HCT116 (cell line): ENCODE results near the gene ZNF829. TPM values are rescaled to one million over a fixed set of nuclear protein-coding genes. Genes with fewer than 3 reads are reported as not detected.

Experiments used
- ATAC-seq: fragments of 200-7000 bp; cut with Tn5 transposase; 2 replicates; pipeline ENCODE4 v1.9.1; 2020; ENCODE audit warnings: mild to moderate bottlenecking, moderate library complexity
- BruUV-seq: library from RNA; stranded (reverse); fragments of 400-500 nt; replicated peaks from 2 replicates; lab custom pipeline; 2021; lab: Mats Ljungman, UMichigan
- CTCF ChIA-PET: fragments of 300-600 bp; sonication (Branson Sonifier 250); formaldehyde crosslinking; loops from one replicate; lab custom pipeline; 2021; ENCODE audit warnings: antibody characterized with exemption; lab: Charles Lee
- POLR2A ChIA-PET: fragments of 300-600, 350-600 bp; sonication (Branson Sonifier 250); formaldehyde crosslinking; loops from one replicate; lab custom pipeline; 2021; ENCODE audit warnings: antibody characterized with exemption; lab: Charles Lee
- RAD21 ChIA-PET, 2 experiments: fragments of 300-600 bp; sonication (Branson Sonifier 250); formaldehyde crosslinking; loops; one replicate each; lab custom pipeline; 2023; ENCODE audit warnings: low total read pairs in 2 of 2; ENCODE audit not compliant: uncharacterized antibody in 2 of 2, unreplicated experiment in 2 of 2, low non-redundant PET in 1 of 2; lab: Charles Lee
- DNase-seq: peaks from one replicate; pipeline ENCODE4 v3.0.0-alpha.2; 2010; ENCODE audit warnings: low read depth, low spot score
- H2AFZ ChIP-seq: fragments of 200-600 bp; shearing (Covaris generic), sonication (generic); 2 replicates; pipeline ENCODE4 v1.6.1; 2017; ENCODE audit warnings: low read depth, mixed run types, mixed read lengths, antibody characterized with exemption, low read length; ENCODE audit not compliant: poor library complexity, severe bottlenecking
- H3K27ac ChIP-seq: 2 replicates; pipeline ENCODE4 v1.5.1; 2012; ENCODE audit warnings: low read depth, low read length
- H3K27me3 ChIP-seq: fragments of 200-600 bp; sonication (generic); 2 replicates; pipeline ENCODE4 v1.6.1; 2016; ENCODE audit warnings: mixed run types, low read length, mixed read lengths; ENCODE audit not compliant: insufficient read depth
- H3K36me3 ChIP-seq, 2 experiments: fragments of 200-500 bp in 1 of 2; fragments of 200-600 bp in 1 of 2; sonication (Bioruptor generic) in 1 of 2; sonication (generic) in 1 of 2; 2 replicates each; pipeline versions ENCODE4 v1.5.1 to v1.6.1; 2014 to 2016; ENCODE audit warnings: low read length in 2 of 2, inconsistent platforms in 1 of 2, mixed read lengths in 1 of 2, mixed run types in 1 of 2; ENCODE audit not compliant: insufficient read depth in 2 of 2, control insufficient read depth in 1 of 2
- H3K4me1 ChIP-seq, 2 experiments: fragments of 200-600 bp in 1 of 2; sonication (generic) in 1 of 2; 2 replicates each; pipeline versions ENCODE4 v1.5.1 to v1.6.1; 2012 to 2017; ENCODE audit warnings: low read length in 2 of 2, inconsistent platforms in 1 of 2, mild to moderate bottlenecking in 1 of 2, mixed read lengths in 1 of 2, mixed run types in 1 of 2, moderate library complexity in 1 of 2; ENCODE audit not compliant: insufficient read depth in 2 of 2, control insufficient read depth in 1 of 2
- H3K4me2 ChIP-seq: fragments of 200-600 bp; sonication (generic); 2 replicates; pipeline ENCODE4 v1.6.1; 2017; ENCODE audit warnings: mixed run types, low read length, mixed read lengths
- H3K4me3 ChIP-seq, 2 experiments: fragments of 200-600 bp in 1 of 2; sonication (generic) in 1 of 2; replicated peaks in 1 of 2; 2 replicates each; pipeline ENCODE4 v1.5.1; 2011 to 2016; ENCODE audit warnings: low read length in 2 of 2, control low read depth in 1 of 2, low read depth in 1 of 2, mild to moderate bottlenecking in 1 of 2, mixed read lengths in 1 of 2, mixed run types in 1 of 2
- H3K79me2 ChIP-seq: fragments of 200-600 bp; sonication (generic); 2 replicates; pipeline ENCODE4 v1.6.1; 2017; ENCODE audit warnings: mild to moderate bottlenecking, mixed run types, low read length, moderate library complexity, mixed read lengths; ENCODE audit not compliant: insufficient read depth
- H3K9ac ChIP-seq: fragments of 200-600 bp; sonication (generic); 2 replicates; pipeline ENCODE4 v1.6.1; 2016; ENCODE audit warnings: low read length, mixed read lengths
- H3K9me2 ChIP-seq: fragments of 200-600 bp; sonication (generic), shearing (Covaris generic); 2 replicates; pipeline ENCODE4 v1.6.1; 2017; ENCODE audit warnings: mixed run types, mild to moderate bottlenecking, moderate library complexity; ENCODE audit not compliant: insufficient read depth
- H3K9me3 ChIP-seq, 2 experiments: fragments of 200-500 bp in 1 of 2; fragments of 200-600 bp in 1 of 2; sonication (Bioruptor generic) in 1 of 2; sonication (generic) in 1 of 2; 2 replicates each; pipeline ENCODE4 v1.6.1; 2014 to 2017; ENCODE audit warnings: low read length in 2 of 2, mixed read lengths in 2 of 2, inconsistent platforms in 1 of 2, low read depth in 1 of 2, mild to moderate bottlenecking in 1 of 2, mixed run types in 1 of 2, moderate library complexity in 1 of 2; ENCODE audit not compliant: control insufficient read depth in 1 of 2, insufficient read depth in 1 of 2
- H4K20me1 ChIP-seq: fragments of 200-600 bp; sonication (generic), shearing (Covaris generic); 2 replicates; pipeline ENCODE4 v1.6.1; 2017; ENCODE audit warnings: mixed run types, mild to moderate bottlenecking, moderate library complexity; ENCODE audit not compliant: insufficient read depth
- CBX3 ChIP-seq: IDR thresholded peaks from 2 replicates; pipeline ENCODE4 v1.6.1; 2012; ENCODE audit warnings: low read depth
- CTCF ChIP-seq, 3 experiments: fragments of 200-600 bp in 1 of 3; sonication (generic) in 1 of 3; IDR thresholded peaks in 2 of 3; conservative IDR thresholded peaks in 1 of 3; 2 replicates each; pipeline ENCODE4 v1.5.1; 2012 to 2017; ENCODE audit warnings: low read depth in 2 of 3, low read length in 2 of 3, antibody characterized with exemption in 1 of 3, borderline replicate concordance in 1 of 3, control low read depth in 1 of 3, mild to moderate bottlenecking in 1 of 3, mixed read lengths in 1 of 3, mixed run types in 1 of 3, moderate library complexity in 1 of 3; ENCODE audit not compliant: insufficient read depth in 1 of 3
- EZH2phosphoT487 ChIP-seq: fragments of 200-600 bp; IDR thresholded peaks from 2 replicates; pipeline ENCODE4 v1.6.1; 2018; ENCODE audit warnings: antibody characterized with exemption, borderline replicate concordance
- FOSL1 ChIP-seq: IDR thresholded peaks from 2 replicates; pipeline ENCODE4 v1.6.1; 2012; ENCODE audit warnings: low read depth
- POLR2AphosphoS5 ChIP-seq: IDR thresholded peaks from 2 replicates; pipeline ENCODE4 v1.6.1; 2011; ENCODE audit warnings: mild to moderate bottlenecking, low read depth, low read length, moderate library complexity
- YY1 ChIP-seq: IDR thresholded peaks from 2 replicates; pipeline ENCODE4 v1.6.1; 2011; ENCODE audit warnings: low read length, low read depth, moderate library complexity, mild to moderate bottlenecking; ENCODE audit not compliant: insufficient replicate concordance; ENCODE audit errors: extremely low read depth
- ZNF274 ChIP-seq: fragments of 200-500 bp; sonication (Bioruptor generic); IDR thresholded peaks from 2 replicates; pipeline ENCODE4 v1.6.1; 2014; ENCODE audit warnings: mild to moderate bottlenecking, low read depth, low read length, inconsistent platforms
- intact Hi-C: fragments of 100-400 bp; cut with micrococcal nuclease; formaldehyde crosslinking; loops from 2 replicates; pipeline ENCODE4 v1.10.0; 2022
- total RNA-seq: library from RNA; stranded (reverse); gene quantifications from one replicate; pipeline ENCODE4 v1.2.1, GENCODE V29; 2021; ENCODE audit not compliant: unreplicated experiment

Gene ZNF829
- total RNA-seq, 1 experiment from 2014 or later = not detected

- H3K36me3 ChIP-seq = no peaks in the 10 kb centered on the region
- H3K9me3 ChIP-seq = peaks cover 36 to 47% of the 10 kb centered on the region in 2 experiments; a peak in 3 of 4 replicates
- H3K9ac ChIP-seq = no peak overlapping the region
- no peak overlapping the region for H3K4me3 ChIP-seq
- no peak for TF ChIP-seq CTCF (IDR thresholded peaks at IDR 0.05 in 2 of 3, conservative IDR thresholded peaks at IDR 0.05 in 1 of 3; ENCODE audit: borderline replicate concordance in 1 of 3, insufficient read depth in 1 of 3, low read depth in 2 of 3, low read length in 2 of 3)
- TF ChIP-seq FOSL1 = no peak
- no peak for TF ChIP-seq CBX3
- peak; percentile 64 for TF ChIP-seq ZNF274
- TF ChIP-seq YY1 = no peak
- no peak for TF ChIP-seq EZH2phosphoT487
- TF ChIP-seq POLR2AphosphoS5 = no peak
- ChIA-PET RAD21 (no interaction called here), CTCF (no interaction called here), POLR2A (no interaction called here)
- H3K4me1 ChIP-seq = no peaks in the 10 kb centered on the region
- no peak for DNase-seq
- no peak overlapping the region for H3K4me2 ChIP-seq
- no peak for ATAC-seq
- no peak overlapping the region for H2AFZ ChIP-seq
- no peak overlapping the region for H3K27ac ChIP-seq
- H3K79me2 ChIP-seq = no peaks in the 10 kb centered on the region
- intact Hi-C loops = no loop called here
- H3K27me3 ChIP-seq = no peaks in the 10 kb centered on the region
- H3K9me2 ChIP-seq = no peaks in the 10 kb centered on the region
- H4K20me1 ChIP-seq = no peaks in the 10 kb centered on the region
- BruUV-seq = no TSS peak
Observed at GRCh38 chr19:36891768-36892357, 24.2 kb downstream of the ZNF829 start.
